ENCODE results near the gene AGPS. TPM values are rescaled to one million over a fixed set of nuclear protein-coding genes. Genes with fewer than 3 reads are reported as not detected.
"Not testable (repeated sequence)": the region's sequence is repeated elsewhere in the genome, so short reads cannot be mapped to it uniquely, and the experiment has no call there.

Gene AGPS
- total and polyA plus RNA-seq, 4 donors: 6.3 to 46.9 (median 18.3) TPM

- Histone ChIP-seq H3K27me3 (ENCODE audit: control insufficient read depth in 4 of 4, insufficient read depth in 4 of 4, low read length in 3 of 4) (no peaks in the 10 kb centered on the region), H3K36me3 (ENCODE audit: control insufficient read depth in 4 of 4, insufficient read depth in 3 of 4, low read depth in 1 of 4, low read length in 3 of 4) (peaks cover 0 to 9% (median 6%) of the 10 kb centered on the region in 4 donors), H3K4me3 (ENCODE audit: low read depth in 1 of 3, low read length in 3 of 3) (no peak overlapping the region), H3K27ac (ENCODE audit: low read depth in 1 of 2, low read length in 2 of 2) (no peak overlapping the region), H3K9me3 (ENCODE audit: control insufficient read depth in 4 of 4, low read length in 3 of 4) (no peaks in the 10 kb centered on the region), H3K9ac (ENCODE audit: low read depth in 1 of 2, low read length in 2 of 2) (no peak overlapping the region), H3K4me1 (ENCODE audit: control insufficient read depth in 4 of 4, insufficient read depth in 4 of 4, low read length in 3 of 4) (no peaks in the 10 kb centered on the region)
- WGBS: 97% methylated on average over 2 of the region's 2 CpGs
- no peak for DNase-seq (ENCODE audit: low spot score)
- TF ChIP-seq FOXA1 (IDR thresholded peaks at IDR 0.05) (no peak), NR2F2 (IDR thresholded peaks at IDR 0.05) (no peak), RAD21 (IDR thresholded peaks at IDR 0.05) (no peak), GABPA (IDR thresholded peaks at IDR 0.05 in 1 of 2, conservative IDR thresholded peaks at IDR 0.05 in 1 of 2) (no peak), HNF4G (IDR thresholded peaks at IDR 0.05) (no peak), YY1 (IDR thresholded peaks at IDR 0.05) (no peak)
- TF ChIP-seq, protein P1, sequence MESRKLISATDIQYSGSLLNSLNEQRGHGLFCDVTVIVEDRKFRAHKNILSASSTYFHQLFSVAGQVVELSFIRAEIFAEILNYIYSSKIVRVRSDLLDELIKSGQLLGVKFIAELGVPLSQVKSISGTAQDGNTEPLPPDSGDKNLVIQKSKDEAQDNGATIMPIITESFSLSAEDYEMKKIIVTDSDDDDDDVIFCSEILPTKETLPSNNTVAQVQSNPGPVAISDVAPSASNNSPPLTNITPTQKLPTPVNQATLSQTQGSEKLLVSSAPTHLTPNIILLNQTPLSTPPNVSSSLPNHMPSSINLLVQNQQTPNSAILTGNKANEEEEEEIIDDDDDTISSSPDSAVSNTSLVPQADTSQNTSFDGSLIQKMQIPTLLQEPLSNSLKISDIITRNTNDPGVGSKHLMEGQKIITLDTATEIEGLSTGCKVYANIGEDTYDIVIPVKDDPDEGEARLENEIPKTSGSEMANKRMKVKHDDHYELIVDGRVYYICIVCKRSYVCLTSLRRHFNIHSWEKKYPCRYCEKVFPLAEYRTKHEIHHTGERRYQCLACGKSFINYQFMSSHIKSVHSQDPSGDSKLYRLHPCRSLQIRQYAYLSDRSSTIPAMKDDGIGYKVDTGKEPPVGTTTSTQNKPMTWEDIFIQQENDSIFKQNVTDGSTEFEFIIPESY (IDR thresholded peaks at IDR 0.05): no peak
- TF ChIP-seq, protein P2, sequence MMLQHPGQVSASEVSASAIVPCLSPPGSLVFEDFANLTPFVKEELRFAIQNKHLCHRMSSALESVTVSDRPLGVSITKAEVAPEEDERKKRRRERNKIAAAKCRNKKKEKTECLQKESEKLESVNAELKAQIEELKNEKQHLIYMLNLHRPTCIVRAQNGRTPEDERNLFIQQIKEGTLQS (IDR thresholded peaks at IDR 0.05): no peak
Observed at GRCh38 chr2:177449159-177449558, 56.6 kb downstream of the AGPS start.

DNA sequence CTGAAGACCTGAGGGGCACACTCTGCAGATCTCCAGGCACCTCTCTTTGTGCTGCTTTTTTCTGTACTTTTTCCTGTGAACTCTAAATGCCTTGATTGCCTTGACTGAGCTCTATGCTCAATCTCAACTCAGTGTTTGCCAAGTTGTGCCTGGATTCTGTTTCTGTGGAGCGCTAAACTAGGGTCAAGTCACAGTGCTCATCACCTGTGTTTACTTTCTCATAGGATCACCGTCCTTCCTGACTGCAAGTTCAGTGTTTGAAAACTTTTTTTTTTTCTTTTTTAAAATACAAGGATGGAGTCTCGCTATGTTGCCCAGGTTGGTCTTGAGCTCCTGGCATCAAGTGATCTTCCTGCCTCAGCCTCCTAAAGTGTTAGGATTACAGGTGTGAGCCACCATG is 62.6 kb downstream of the AGPS start:
- 74% methylated on average over 3 of the region's 3 CpGs for WGBS
- Histone ChIP-seq H3K4me1 (ENCODE audit: control insufficient read depth in 4 of 4, insufficient read depth in 4 of 4, low read length in 3 of 4) (no peaks in the 10 kb centered on the region), H3K9me3 (ENCODE audit: control insufficient read depth in 4 of 4, low read length in 3 of 4) (no peaks in the 10 kb centered on the region), H3K9ac (ENCODE audit: low read depth in 1 of 2, low read length in 2 of 2) (no peak overlapping the region), H3K36me3 (ENCODE audit: control insufficient read depth in 4 of 4, insufficient read depth in 3 of 4, low read depth in 1 of 4, low read length in 3 of 4) (peaks cover 0 to 4% (median under 1%) of the 10 kb centered on the region in 4 donors), H3K27ac (ENCODE audit: low read depth in 1 of 2, low read length in 2 of 2) (no peak overlapping the region), H3K4me3 (ENCODE audit: low read depth in 1 of 3, low read length in 3 of 3) (no peak overlapping the region), H3K27me3 (ENCODE audit: control insufficient read depth in 4 of 4, insufficient read depth in 4 of 4, low read length in 3 of 4) (no peaks in the 10 kb centered on the region)
- DNase-seq (ENCODE audit: low spot score): no peak
- TF ChIP-seq, protein P2 (IDR thresholded peaks at IDR 0.05): no peak
- TF ChIP-seq REST (IDR thresholded peaks at IDR 0.05): no peak

DNA sequence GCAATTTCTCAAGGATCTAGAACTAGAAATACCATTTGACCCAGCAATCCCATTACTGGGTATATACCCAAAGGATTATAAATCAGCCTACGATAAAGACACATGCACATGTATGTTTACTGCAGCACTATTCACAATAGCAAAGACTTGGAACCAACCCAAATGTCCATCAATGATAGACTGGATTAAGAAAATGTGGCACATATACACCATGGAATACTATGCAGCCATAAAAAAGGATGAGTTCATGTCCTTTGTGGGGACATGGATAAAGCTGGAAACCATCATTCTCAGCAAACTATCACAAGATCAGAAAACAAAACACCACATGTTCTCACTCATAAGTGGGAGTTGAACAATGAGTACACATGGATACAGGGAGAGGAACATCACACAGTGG is 67.2 kb downstream of the AGPS start:
- not testable (repeated sequence) for H3K36me3 ChIP-seq (ENCODE audit: control insufficient read depth in 4 of 4, insufficient read depth in 3 of 4, low read depth in 1 of 4, low read length in 3 of 4); H3K9ac ChIP-seq (ENCODE audit: low read depth in 1 of 2, low read length in 2 of 2); H3K27me3 ChIP-seq (ENCODE audit: control insufficient read depth in 4 of 4, insufficient read depth in 4 of 4, low read length in 3 of 4); H3K27ac ChIP-seq (ENCODE audit: low read depth in 1 of 2, low read length in 2 of 2); H3K4me1 ChIP-seq (ENCODE audit: control insufficient read depth in 4 of 4, insufficient read depth in 4 of 4, low read length in 3 of 4); H3K4me3 ChIP-seq (ENCODE audit: low read depth in 1 of 3, low read length in 3 of 3); H3K9me3 ChIP-seq (ENCODE audit: control insufficient read depth in 4 of 4, low read length in 3 of 4); DNase-seq (ENCODE audit: low spot score)
- 99% methylated on average over 1 of the region's 1 CpG for WGBS
